B cell (primary cell): ENCODE data around the gene TTC23. TPM values are rescaled to one million over a fixed set of nuclear protein-coding genes. Genes with fewer than 3 reads are reported as not detected.

ENCODE experiments used
- ATAC-seq: fragments of 200-7000 bp; cut with Tn5 transposase; one replicate; pipeline ENCODE4 v1.10.0; 2021; ENCODE audit warnings: low read depth, mild to moderate bottlenecking, moderate number of reproducible peaks, moderate library complexity
- CTCF ChIA-PET: fragments of 350-600 bp; sonication (Branson Sonifier 250); formaldehyde crosslinking; loops from one replicate; lab custom pipeline; 2021; ENCODE audit warnings: antibody characterized with exemption, inconsistent platforms; lab: Charles Lee
- POLR2A ChIA-PET: fragments of 350-600 bp; sonication (Branson Sonifier 250); formaldehyde crosslinking; loops from one replicate; lab custom pipeline; 2021; ENCODE audit warnings: antibody characterized with exemption; lab: Charles Lee
- DNase-seq: peaks from one replicate; pipeline ENCODE4 v3.0.0; 2013
- H2AFZ ChIP-seq: 2 replicates; pipeline ENCODE4 v1.6.1; 2012; ENCODE audit warnings: mild to moderate bottlenecking, low read depth, low read length; ENCODE audit not compliant: insufficient read depth, poor library complexity, severe bottlenecking
- H3K27ac ChIP-seq, 2 donors: 1 replicate in 1 of 2; 2 replicates in 1 of 2; pipeline ENCODE4 v1.5.1; 2012 to 2013; ENCODE audit warnings: low read length in 2 of 2, mild to moderate bottlenecking in 2 of 2, moderate library complexity in 1 of 2
- H3K27me3 ChIP-seq, 4 experiments: fragments of 200-600 bp in 1 of 4; sonication (generic) in 1 of 4; replicated peaks in 1 of 4; 1 replicate in 2 of 4; 2 replicates in 2 of 4; pipeline versions ENCODE4 v1.6.1 to v1.7.0; 2013 to 2016; ENCODE audit warnings: low read length in 3 of 4, mild to moderate bottlenecking in 2 of 4, mixed read lengths in 1 of 4, moderate library complexity in 1 of 4; ENCODE audit not compliant: insufficient read depth in 4 of 4, control insufficient read depth in 3 of 4; ENCODE audit errors: control extremely low read depth in 1 of 4
- H3K36me3 ChIP-seq, 2 experiments: replicated peaks in 1 of 2; 1 replicate in 1 of 2; 2 replicates in 1 of 2; pipeline versions ENCODE4 v1.6.1 to v1.7.1; 2013; ENCODE audit warnings: low read length in 1 of 2; ENCODE audit not compliant: insufficient read depth in 2 of 2, control insufficient read depth in 1 of 2; ENCODE audit errors: control extremely low read depth in 1 of 2, extremely low read depth in 1 of 2
- H3K4me1 ChIP-seq, 2 donors: fragments of 200-600 bp in 1 of 2; sonication (generic) in 1 of 2; 1 replicate in 1 of 2; 2 replicates in 1 of 2; pipeline versions ENCODE4 v1.5.1 to v1.6.1; 2013 to 2017; ENCODE audit warnings: low read length in 2 of 2; ENCODE audit not compliant: control insufficient read depth in 2 of 2, insufficient read depth in 2 of 2
- H3K4me2 ChIP-seq: replicated peaks from 2 replicates; pipeline ENCODE3; 2012; ENCODE audit warnings: mild to moderate bottlenecking, low read depth, low read length; ENCODE audit not compliant: poor library complexity, severe bottlenecking
- H3K4me3 ChIP-seq, 5 experiments: fragments of 200-600 bp in 1 of 5; sonication (generic) in 1 of 5; 1 replicate in 3 of 5; 2 replicates in 2 of 5; pipeline versions ENCODE4 v1.5.1 to v1.7.0; 2011 to 2016; ENCODE audit warnings: low read length in 4 of 5, mild to moderate bottlenecking in 4 of 5, low read depth in 2 of 5, control low read depth in 1 of 5, moderate library complexity in 1 of 5; ENCODE audit not compliant: insufficient read depth in 1 of 5; ENCODE audit errors: control extremely low read depth in 1 of 5, extremely low read depth in 1 of 5
- H3K79me2 ChIP-seq: fragments of 200-600 bp; sonication (generic); one replicate; pipeline ENCODE4 v1.6.0; 2016; ENCODE audit warnings: low read length; ENCODE audit not compliant: control insufficient read depth, insufficient read depth
- H3K9ac ChIP-seq: fragments of 200-600 bp; sonication (generic); 2 replicates; pipeline ENCODE4 v1.6.1; 2017; ENCODE audit warnings: mild to moderate bottlenecking, low read length, moderate library complexity
- H3K9me3 ChIP-seq, 3 donors: one replicate each; pipeline versions ENCODE4 v1.6.1 to v1.7.1; 2013; ENCODE audit warnings: low read length in 2 of 3; ENCODE audit not compliant: control insufficient read depth in 2 of 3, insufficient read depth in 1 of 3; ENCODE audit errors: control extremely low read depth in 1 of 3
- H4K20me1 ChIP-seq: 2 replicates; pipeline ENCODE4 v1.6.0; 2012; ENCODE audit warnings: mild to moderate bottlenecking, low read length; ENCODE audit not compliant: insufficient read depth, control insufficient read depth, poor library complexity, severe bottlenecking
- H3K27ac Mint-ChIP-seq: one replicate; pipeline ENCODE4 v1.8.0; 2021; ENCODE audit warnings: mixed read lengths
- H3K27me3 Mint-ChIP-seq: one replicate; pipeline ENCODE4 v1.8.0; 2021; ENCODE audit warnings: mixed read lengths
- H3K4me1 Mint-ChIP-seq: one replicate; pipeline ENCODE4 v1.8.0; 2021; ENCODE audit warnings: mixed read lengths
- H3K4me3 Mint-ChIP-seq: one replicate; pipeline ENCODE4 v1.8.0; 2021; ENCODE audit warnings: mixed read lengths
- H3K9me3 Mint-ChIP-seq: one replicate; pipeline ENCODE4 v1.8.0; 2022; ENCODE audit warnings: mixed read lengths; ENCODE audit not compliant: insufficient read depth
- CTCF ChIP-seq: fragments of 200-600 bp; IDR thresholded peaks from one replicate; pipeline ENCODE4 v1.8.0; 2022; ENCODE audit warnings: antibody characterized with exemption, mild to moderate bottlenecking
- EZH2 ChIP-seq: IDR thresholded peaks from 2 replicates; pipeline ENCODE4 v1.6.1; 2012; ENCODE audit warnings: borderline replicate concordance, low read depth, mild to moderate bottlenecking, moderate library complexity, low read length; ENCODE audit not compliant: insufficient read depth, poor library complexity, severe bottlenecking
- WGBS: methylation state at CpG from one replicate; pipeline ENCODE4 v1.1.5; 2013; ENCODE audit warnings: missing lambda C conversion rate; ENCODE audit not compliant: insufficient coverage; 5-methylcytosine and 5-hydroxymethylcytosine counted together
- intact Hi-C: fragments of 100-400 bp; cut with micrococcal nuclease; formaldehyde crosslinking; loops from one replicate; pipeline ENCODE4 v1.10.0; 2022
- polyA plus RNA-seq: library from polyadenylated mRNA; depleted of rRNA; stranded (reverse); fragments of >200 nt; gene quantifications from 2 replicates; pipeline ENCODE4 v1.2.3, GENCODE V29; 2012
- total RNA-seq, 2 donors: library from RNA; stranded (reverse); fragments of 120-200 nt in 1 of 2; gene quantifications; 1 replicate in 1 of 2; 2 replicates in 1 of 2; pipeline versions ENCODE4 v1.2.3 to v1.2.4, GENCODE V29; 2013 to 2022

TTC23 gene
- total and polyA plus RNA-seq, 2 donors (not counting 1 experiment from before 2014, with no cell fraction given): 0.15 to 1.9 TPM

- no peaks in the 10 kb centered on the region for H3K27me3 ChIP-seq
- peaks cover 0 to 2% of the 10 kb centered on the region in 2 experiments for H3K36me3 ChIP-seq
- H3K9ac ChIP-seq: no peak overlapping the region
- no peak overlapping the region for H2AFZ ChIP-seq
- Mint-ChIP-seq H3K27me3 (no peaks in the 10 kb centered on the region), H3K27ac (no peak overlapping the region), H3K4me3 (no peak overlapping the region), H3K9me3 (peaks cover 3% of the 10 kb centered on the region), H3K4me1 (peaks cover 7% of the 10 kb centered on the region)
- ChIA-PET CTCF (interaction anchor here (1.3 to 8.4 kb wide), 4 partner anchors 9 to 474 kb away, joined by 6 to 187 read pairs (median 24); no protein-coding TSS in a partner anchor), POLR2A (no interaction called here)
- no peaks in the 10 kb centered on the region for H4K20me1 ChIP-seq
- WGBS: 97% methylated on average over 3 of the region's 5 CpGs
- intact Hi-C loops: no loop called here
- no peak for ATAC-seq
- H3K4me3 ChIP-seq: no peak overlapping the region
- peaks cover 0 to 1% (median 0%) of the 10 kb centered on the region in 3 donors for H3K9me3 ChIP-seq
- no peaks in the 10 kb centered on the region for H3K4me1 ChIP-seq
- no peak overlapping the region for H3K4me2 ChIP-seq
- H3K79me2 ChIP-seq: no peaks in the 10 kb centered on the region
- no peak for DNase-seq
- no peak overlapping the region for H3K27ac ChIP-seq
- no peak for TF ChIP-seq EZH2
- no peak for TF ChIP-seq CTCF
Measured at GRCh38 chr15:99282586-99282985, 33.2 kb upstream of the TTC23 start.

- CTCF ChIA-PET: interaction anchor here (0.6 to 8.4 kb wide), 5 partner anchors 9 to 474 kb away, joined by 5 to 187 read pairs (median 6); no protein-coding TSS in a partner anchor
- Histone ChIP-seq H3K4me1 (no peaks in the 10 kb centered on the region), H3K36me3 (peaks cover 0 to 2% of the 10 kb centered on the region in 2 experiments), H3K9me3 (peaks cover 0 to 1% (median 0%) of the 10 kb centered on the region in 3 donors), H2AFZ (no peak overlapping the region), H3K27ac (no peak overlapping the region), H3K79me2 (no peaks in the 10 kb centered on the region), H4K20me1 (no peaks in the 10 kb centered on the region), H3K9ac (no peak overlapping the region), H3K27me3 (no peaks in the 10 kb centered on the region), H3K4me3 (no peak overlapping the region), H3K4me2 (no peak overlapping the region)
- intact Hi-C loops: no loop called here
- H3K9me3 Mint-ChIP-seq: peaks cover 3% of the 10 kb centered on the region
- ATAC-seq (no peak), DNase-seq (no peak)
- no peaks in the 10 kb centered on the region for H3K27me3 Mint-ChIP-seq
- H3K27ac Mint-ChIP-seq: no peak overlapping the region
- POLR2A ChIA-PET: no interaction called here
- TF ChIP-seq CTCF: no peak
- TF ChIP-seq EZH2: no peak
- H3K4me1 Mint-ChIP-seq: peaks cover 9% of the 10 kb centered on the region
- no peak overlapping the region for H3K4me3 Mint-ChIP-seq
Measured at GRCh38 chr15:99282121-99282520, 32.7 kb upstream of the TTC23 start.
